HG03064 (cell line): ENCODE data around the gene PXMP2.
A peak's percentile ranks its signal among the peaks of the same experiment; 100 is the strongest.

Experiments
- ATAC-seq: cut with Tn5 transposase; IDR thresholded peaks from one replicate; pipeline ENCODE4 v1.9.1; 2021; ENCODE audit warnings: low read depth; ENCODE audit not compliant: unreplicated experiment

PXMP2 gene

GRCh38 chr12:132687211-132688164 is at the start of gene PXMP2, which contains the start of gene POLE:
PXMP2 (plus strand) TSS chr12:132687587; CDS start chr12:132687671, 84 bp downstream.
POLE (minus strand) TSS chr12:132687342; CDS start chr12:132687315, 27 bp downstream.
- peak; percentile 92 for ATAC-seq

- ATAC-seq: no peak
Observed at GRCh38 chr12:132637811-132638210, 49.6 kb upstream of the PXMP2 start.

GRCh38 chr12:132638541-132639408 is 48.6 kb upstream of the PXMP2 start:
- ATAC-seq: no peak

- ATAC-seq: no peak
Observed at GRCh38 chr12:132639956-132640520, 47.3 kb upstream of the PXMP2 start.

DNA sequence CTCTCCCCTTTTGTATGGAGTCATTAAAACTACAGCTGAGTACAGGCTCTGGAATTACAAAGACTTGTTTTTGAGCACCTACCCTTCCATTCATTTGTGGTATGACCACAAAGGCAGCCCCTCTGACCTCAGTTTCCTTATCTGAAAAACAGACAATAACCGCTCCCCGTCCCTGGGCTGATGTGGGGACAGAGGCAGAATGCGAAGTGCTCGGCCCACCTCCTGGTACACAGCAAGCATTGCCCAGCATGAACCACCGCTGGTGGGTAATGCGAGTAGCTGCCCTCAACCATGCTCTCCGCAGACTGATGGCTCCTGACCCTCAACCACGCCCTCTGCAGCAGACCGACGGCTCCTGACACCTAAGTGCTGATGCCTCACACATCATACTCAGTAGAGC is 46.5 kb upstream of the PXMP2 start:
- no peak for ATAC-seq

DNA sequence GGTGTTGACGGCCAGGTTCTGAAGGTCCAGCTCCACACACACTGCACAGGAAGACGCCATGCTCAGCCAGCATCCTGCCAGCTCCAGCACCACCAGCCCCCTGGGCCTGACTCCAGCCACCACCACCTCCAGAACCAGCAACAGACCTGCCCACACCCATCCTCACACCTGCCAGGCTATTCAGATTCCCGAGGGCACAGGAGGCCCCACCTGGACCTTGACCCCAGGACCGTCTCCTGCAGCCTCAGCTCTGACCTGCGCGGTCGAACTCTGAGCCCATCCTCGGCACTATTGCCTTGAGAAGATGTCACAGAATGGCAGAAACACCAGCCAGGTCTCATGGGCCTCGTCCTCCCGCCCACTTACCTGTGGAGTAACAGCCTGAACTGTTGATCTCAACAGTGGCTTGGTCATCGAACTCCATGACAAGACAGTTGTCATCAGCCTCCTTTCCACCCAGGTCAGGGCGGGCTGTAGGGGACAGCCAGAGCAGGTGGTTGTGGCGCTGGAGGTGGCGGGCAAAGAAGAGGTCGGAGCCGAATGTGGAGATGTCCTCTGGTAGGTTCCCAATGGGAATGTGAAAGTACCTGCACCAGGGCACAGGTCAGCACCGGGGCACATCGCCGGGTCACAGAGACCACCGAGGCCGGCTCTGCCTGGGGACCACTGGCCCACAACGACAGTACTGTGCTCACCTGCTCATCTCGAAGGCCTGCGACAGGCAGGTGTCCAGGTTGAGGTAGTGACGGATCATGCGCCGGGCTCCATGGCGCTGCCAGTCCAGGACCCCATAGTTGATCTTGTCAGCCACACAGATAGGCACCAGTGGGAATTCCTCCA is 45.4 kb upstream of the PXMP2 start:
- no peak for ATAC-seq

GRCh38 chr12:132642846-132643835 is 44.2 kb upstream of the PXMP2 start:
- ATAC-seq: no peak

GRCh38 chr12:132646850-132647249 is 40.5 kb upstream of the PXMP2 start:
- no peak for ATAC-seq

- ATAC-seq: no peak
Observed at GRCh38 chr12:132647858-132648257, 39.5 kb upstream of the PXMP2 start.

DNA sequence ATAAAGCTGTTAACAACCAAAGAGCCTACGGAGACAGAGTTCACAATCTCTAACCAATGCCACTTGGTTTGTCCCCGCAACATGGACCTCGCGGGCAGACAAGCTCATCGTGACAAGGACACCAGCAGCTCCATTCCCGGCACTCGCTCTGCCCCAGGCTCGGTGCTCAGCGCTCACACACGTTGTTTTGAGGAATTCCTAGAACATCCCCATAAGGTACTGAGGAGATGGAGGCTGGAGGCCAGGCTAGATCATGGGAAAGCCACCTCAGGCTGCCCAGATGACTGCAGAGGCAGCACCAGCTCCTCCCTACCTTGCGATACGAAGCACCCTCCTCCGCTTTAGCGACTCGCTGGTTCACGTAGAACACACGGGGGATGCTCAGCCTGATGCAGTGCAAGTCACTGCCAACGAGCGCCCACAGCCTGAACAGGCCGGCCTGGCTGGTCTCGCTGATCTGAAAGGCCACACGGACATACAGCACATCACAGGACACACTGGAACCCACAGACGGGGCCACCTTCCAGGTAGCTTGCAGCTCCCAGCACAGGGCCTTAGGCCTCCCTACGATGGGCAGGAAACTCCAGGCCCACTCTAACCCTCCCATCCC is 38.7 kb upstream of the PXMP2 start:
- ATAC-seq: no peak

DNA sequence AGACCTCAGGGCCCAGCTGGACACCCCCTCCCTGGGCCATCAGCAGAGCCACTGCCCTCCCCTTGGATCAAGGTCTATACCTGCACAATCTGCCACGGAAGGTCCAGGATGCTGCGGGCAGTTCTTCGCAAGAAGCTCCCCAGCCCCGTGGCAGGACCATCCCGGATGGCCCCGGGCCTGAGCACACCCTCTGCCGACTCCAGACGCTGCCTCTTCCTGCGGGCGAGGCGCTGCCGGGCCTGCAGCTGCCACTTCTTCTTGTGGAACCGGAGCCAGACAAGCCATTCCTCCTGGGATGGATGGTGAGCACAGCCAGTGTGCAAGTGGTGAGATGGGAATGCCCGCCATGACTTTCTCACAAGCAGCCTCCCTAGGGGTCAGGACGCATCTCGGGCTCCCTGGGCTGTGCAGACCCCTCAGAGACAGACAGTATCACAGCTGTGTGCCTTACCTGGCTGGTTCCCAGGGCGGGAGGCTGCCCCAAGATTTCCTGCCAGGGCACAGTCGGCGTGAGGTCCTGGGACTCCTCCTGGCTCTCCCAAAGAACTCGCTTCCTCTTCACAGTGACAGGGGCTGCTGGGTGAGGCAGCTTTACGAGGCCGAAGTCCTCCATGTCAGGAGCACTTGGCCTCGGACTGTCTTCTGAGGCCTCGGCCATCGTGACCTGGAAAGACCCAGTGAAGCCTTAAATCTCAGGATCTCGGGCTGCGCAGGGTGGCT is 38.0 kb upstream of the PXMP2 start:
- no peak for ATAC-seq

- no peak for ATAC-seq
Observed at GRCh38 chr12:132651444-132652100, 35.8 kb upstream of the PXMP2 start.

DNA sequence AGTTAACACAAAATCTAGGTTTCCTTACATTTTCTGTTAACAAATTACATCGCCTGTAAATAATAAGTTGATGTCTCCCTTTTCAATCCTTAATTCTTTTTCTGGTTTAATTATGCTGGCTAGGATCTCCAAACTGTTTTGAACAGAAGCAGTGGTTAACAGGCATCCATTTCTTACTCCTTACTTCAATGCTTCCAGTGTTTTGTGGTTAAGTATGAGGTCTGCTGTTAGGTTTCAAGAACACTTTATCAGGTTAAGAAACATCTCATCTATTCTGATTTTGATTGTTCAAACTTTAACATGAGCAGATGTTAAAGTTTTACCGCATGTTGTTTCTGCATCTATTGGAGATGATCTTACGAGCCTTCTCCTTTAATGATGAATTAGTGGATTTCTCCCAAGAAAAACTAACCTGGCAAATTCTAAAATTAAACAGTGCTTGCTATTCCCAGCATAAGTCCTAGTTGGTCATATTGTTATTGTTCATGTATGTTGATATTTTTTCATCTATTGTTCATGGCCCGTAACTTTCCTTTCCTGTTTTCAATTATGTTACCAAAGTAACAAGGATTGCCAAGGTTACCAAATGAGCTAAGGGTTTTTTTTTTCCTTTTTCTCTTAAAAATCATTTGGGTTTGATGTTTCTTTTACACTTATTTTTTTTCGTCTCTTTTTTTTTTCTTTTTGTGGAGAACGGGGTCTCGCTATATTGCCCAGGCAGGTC is 33.7 kb upstream of the PXMP2 start:
- no peak for ATAC-seq

DNA sequence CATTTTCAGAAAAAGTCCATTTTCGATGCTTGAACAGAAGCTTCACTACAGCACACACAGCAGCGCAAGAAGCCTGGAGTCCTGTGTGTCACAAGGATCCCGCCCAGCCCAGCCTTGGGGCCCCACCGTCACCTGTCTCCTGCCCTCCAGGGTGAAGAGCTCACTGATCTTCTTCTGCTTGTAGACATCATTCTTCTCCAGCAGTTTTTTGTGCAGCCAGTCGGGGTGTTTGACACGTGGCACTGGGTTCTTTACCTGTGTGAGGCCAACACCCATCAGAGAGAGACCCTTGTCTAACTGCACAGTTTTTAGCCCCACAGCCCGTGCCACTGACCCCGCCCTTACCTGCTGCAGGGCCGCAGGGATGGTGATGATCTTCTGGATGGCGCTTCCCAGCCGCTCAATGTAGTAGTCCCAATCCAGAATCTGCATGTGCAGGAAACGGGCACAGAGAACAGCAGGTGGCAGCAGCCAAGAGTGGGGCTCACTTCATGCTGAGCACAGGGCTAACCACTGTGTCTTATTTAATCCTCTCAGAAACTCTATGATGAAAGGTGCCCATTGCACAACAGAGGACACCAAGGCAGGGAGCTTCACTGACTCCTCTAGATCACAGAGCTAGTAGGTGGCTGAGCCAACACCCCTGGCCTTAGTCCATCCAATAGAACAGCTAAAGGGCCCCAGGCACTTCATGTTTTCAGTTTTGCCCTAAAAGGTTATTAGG is 30.2 kb upstream of the PXMP2 start:
- no peak for ATAC-seq

- no peak for ATAC-seq
Observed at GRCh38 chr12:132658149-132658894, 29.1 kb upstream of the PXMP2 start.
